ENCODE results near the gene LTB. TPM values are rescaled to one million over a fixed set of nuclear protein-coding genes. Genes with fewer than 3 reads are reported as not detected.

LTB gene
- total and polyA plus RNA-seq, 7 experiments from 2014 or later: 370 to 2,371 (median 728) TPM

- CTCF ChIA-PET: no interaction called here
- Histone ChIP-seq H3K27me3 (ENCODE audit: control insufficient read depth in 2 of 2, insufficient read depth in 2 of 2, low read length in 2 of 2) (no peaks in the 10 kb centered on the region), H3K4me3 (ENCODE audit: low read length) (no peak overlapping the region), H3K4me1 (ENCODE audit: control insufficient read depth in 2 of 2, insufficient read depth in 2 of 2, low read length in 2 of 2) (peaks cover 3 to 8% of the 10 kb centered on the region in 2 donors), H3K27ac (ENCODE audit: low read depth, low read length) (no peak overlapping the region), H3K9me3 (ENCODE audit: control insufficient read depth in 2 of 3, low read length in 3 of 3) (no peaks in the 10 kb centered on the region), H3K36me3 (ENCODE audit: control insufficient read depth in 2 of 3, insufficient read depth in 3 of 3, low read length in 3 of 3) (peaks cover 50 to 92% (median 60%) of the 10 kb centered on the region in 3 experiments)
- Mint-ChIP-seq H3K9me3 (no peaks in the 10 kb centered on the region), H3K36me3 (peaks cover 17 to 56% (median 36%) of the 10 kb centered on the region in 5 donors), H3K27ac (peak overlapping the region in 2 of 9 donors; percentile 61 to 76), H3K27me3 (no peaks in the 10 kb centered on the region), H3K4me3 (no peak overlapping the region), H3K4me1 (peaks cover 29 to 59% (median 44%) of the 10 kb centered on the region in 7 donors)
- POLR2A ChIA-PET: interaction anchor here (1.0 kb wide), 1 partner anchor 16 kb away, joined by 3 read pairs; no protein-coding TSS in a partner anchor
- ATAC-seq (no peak), DNase-seq (no peak)
- intact Hi-C loops (cut with micrococcal nuclease): no loop called here
Observed at GRCh38 chr6:31534011-31534410, 48.2 kb downstream of the LTB start.

- intact Hi-C loops (cut with micrococcal nuclease): no loop called here
- Histone ChIP-seq H3K27me3 (ENCODE audit: control insufficient read depth in 2 of 2, insufficient read depth in 2 of 2, low read length in 2 of 2) (no peaks in the 10 kb centered on the region), H3K4me3 (ENCODE audit: low read length) (no peak overlapping the region), H3K4me1 (ENCODE audit: control insufficient read depth in 2 of 2, insufficient read depth in 2 of 2, low read length in 2 of 2) (peaks cover 0 to 2% of the 10 kb centered on the region in 2 donors), H3K27ac (ENCODE audit: low read depth, low read length) (no peak overlapping the region), H3K9me3 (ENCODE audit: control insufficient read depth in 2 of 3, low read length in 3 of 3) (no peaks in the 10 kb centered on the region), H3K36me3 (ENCODE audit: control insufficient read depth in 2 of 3, insufficient read depth in 3 of 3, low read length in 3 of 3) (peaks cover 47 to 86% (median 54%) of the 10 kb centered on the region in 3 experiments)
- Mint-ChIP-seq H3K36me3 (peaks cover 13 to 52% (median 32%) of the 10 kb centered on the region in 5 donors), H3K9me3 (no peaks in the 10 kb centered on the region), H3K27me3 (no peaks in the 10 kb centered on the region), H3K27ac (peak overlapping the region in 5 of 9 donors; percentile 22 to 81 (median 61)), H3K4me1 (peaks cover 24 to 54% (median 41%) of the 10 kb centered on the region in 7 donors), H3K4me3 (peak overlapping the region in 1 of 10 donors; percentile 19)
- POLR2A ChIA-PET: no interaction called here
- CTCF ChIA-PET: no interaction called here
- no peak for DNase-seq
- no peak for ATAC-seq
Observed at GRCh38 chr6:31533455-31533841, 48.8 kb downstream of the LTB start.

GRCh38 chr6:31532644-31533454 is 49.4 kb downstream of the LTB start:
- H3K9me3 ChIP-seq (ENCODE audit: control insufficient read depth in 2 of 3, low read length in 3 of 3): no peaks in the 10 kb centered on the region
- Mint-ChIP-seq H3K4me3 (peak overlapping the region in 1 of 10 donors; percentile 19), H3K27ac (peak overlapping the region in 7 of 9 donors; percentile 21 to 81 (median 61)), H3K36me3 (peaks cover 10 to 49% (median 32%) of the 10 kb centered on the region in 5 donors), H3K4me1 (peaks cover 21 to 50% (median 38%) of the 10 kb centered on the region in 7 donors), H3K9me3 (no peaks in the 10 kb centered on the region), H3K27me3 (no peaks in the 10 kb centered on the region)
- DNase-seq: no peak
- intact Hi-C loops (cut with micrococcal nuclease): no loop called here
- no peaks in the 10 kb centered on the region for H3K27me3 ChIP-seq (ENCODE audit: control insufficient read depth in 2 of 2, insufficient read depth in 2 of 2, low read length in 2 of 2)
- CTCF ChIA-PET: no interaction called here
- POLR2A ChIA-PET: interaction anchor here (0.9 to 1.0 kb wide), 2 partner anchors 8 to 36 kb away, joined by 3 read pairs; no protein-coding TSS in a partner anchor
- H3K4me1 ChIP-seq (ENCODE audit: control insufficient read depth in 2 of 2, insufficient read depth in 2 of 2, low read length in 2 of 2): no peaks in the 10 kb centered on the region
- H3K27ac ChIP-seq (ENCODE audit: low read depth, low read length): no peak overlapping the region
- no peak for ATAC-seq
- no peak overlapping the region for H3K4me3 ChIP-seq (ENCODE audit: low read length)
- peaks cover 47 to 81% (median 50%) of the 10 kb centered on the region in 3 experiments for H3K36me3 ChIP-seq (ENCODE audit: control insufficient read depth in 2 of 3, insufficient read depth in 3 of 3, low read length in 3 of 3)

GRCh38 chr6:31531771-31532643 is 50.2 kb downstream of the LTB start:
- H3K36me3 Mint-ChIP-seq: peaks cover 10 to 47% (median 32%) of the 10 kb centered on the region in 5 donors
- POLR2A ChIA-PET: interaction anchor here (0.9 to 1.0 kb wide), 2 partner anchors 9 to 37 kb away, joined by 3 read pairs; no protein-coding TSS in a partner anchor
- no peak overlapping the region for H3K27ac ChIP-seq (ENCODE audit: low read depth, low read length)
- DNase-seq (no peak), ATAC-seq (no peak)
- no peaks in the 10 kb centered on the region for H3K27me3 ChIP-seq (ENCODE audit: control insufficient read depth in 2 of 2, insufficient read depth in 2 of 2, low read length in 2 of 2)
- peak overlapping the region in 7 of 9 donors; percentile 6 to 73 (median 42) for H3K27ac Mint-ChIP-seq
- no peak overlapping the region for H3K4me3 Mint-ChIP-seq
- H3K4me1 Mint-ChIP-seq: peaks cover 21 to 44% (median 33%) of the 10 kb centered on the region in 7 donors
- H3K9me3 ChIP-seq (ENCODE audit: control insufficient read depth in 2 of 3, low read length in 3 of 3): no peaks in the 10 kb centered on the region
- CTCF ChIA-PET: interaction anchor here (0.5 to 0.7 kb wide), 3 partner anchors 18 to 235 kb away, joined by 3 to 4 read pairs (median 3); no protein-coding TSS in a partner anchor
- H3K27me3 Mint-ChIP-seq: no peaks in the 10 kb centered on the region
- no peak overlapping the region for H3K4me3 ChIP-seq (ENCODE audit: low read length)
- H3K4me1 ChIP-seq (ENCODE audit: control insufficient read depth in 2 of 2, insufficient read depth in 2 of 2, low read length in 2 of 2): no peaks in the 10 kb centered on the region
- H3K36me3 ChIP-seq (ENCODE audit: control insufficient read depth in 2 of 3, insufficient read depth in 3 of 3, low read length in 3 of 3): peaks cover 47 to 74% (median 50%) of the 10 kb centered on the region in 3 experiments
- intact Hi-C loops (cut with micrococcal nuclease): no loop called here
- no peaks in the 10 kb centered on the region for H3K9me3 Mint-ChIP-seq

- Histone ChIP-seq H3K4me3 (ENCODE audit: low read length) (no peak overlapping the region), H3K27ac (ENCODE audit: low read depth, low read length) (no peak overlapping the region), H3K4me1 (ENCODE audit: control insufficient read depth in 2 of 2, insufficient read depth in 2 of 2, low read length in 2 of 2) (no peaks in the 10 kb centered on the region), H3K27me3 (ENCODE audit: control insufficient read depth in 2 of 2, insufficient read depth in 2 of 2, low read length in 2 of 2) (no peaks in the 10 kb centered on the region), H3K36me3 (ENCODE audit: control insufficient read depth in 2 of 3, insufficient read depth in 3 of 3, low read length in 3 of 3) (peaks cover 45 to 66% (median 47%) of the 10 kb centered on the region in 3 experiments), H3K9me3 (ENCODE audit: control insufficient read depth in 2 of 3, low read length in 3 of 3) (no peaks in the 10 kb centered on the region)
- Mint-ChIP-seq H3K4me3 (no peak overlapping the region), H3K27me3 (no peaks in the 10 kb centered on the region), H3K9me3 (no peaks in the 10 kb centered on the region), H3K36me3 (peaks cover 9 to 42% (median 27%) of the 10 kb centered on the region in 5 donors), H3K4me1 (peaks cover 17 to 37% (median 26%) of the 10 kb centered on the region in 7 donors), H3K27ac (no peak overlapping the region)
- ATAC-seq: no peak
- ChIA-PET POLR2A (no interaction called here), CTCF (interaction anchor here (0.7 kb wide), 2 partner anchors 37 to 236 kb away, joined by 3 read pairs; no protein-coding TSS in a partner anchor)
- no peak for DNase-seq
- intact Hi-C loops (cut with micrococcal nuclease): no loop called here
Observed at GRCh38 chr6:31531162-31531561, 51.1 kb downstream of the LTB start.

- no peak for ATAC-seq
- Mint-ChIP-seq H3K4me1 (peaks cover 12 to 32% (median 21%) of the 10 kb centered on the region in 7 donors), H3K9me3 (no peaks in the 10 kb centered on the region), H3K36me3 (peaks cover 4 to 37% (median 22%) of the 10 kb centered on the region in 5 donors), H3K27ac (no peak overlapping the region), H3K4me3 (no peak overlapping the region), H3K27me3 (no peaks in the 10 kb centered on the region)
- intact Hi-C loops (cut with micrococcal nuclease): no loop called here
- Histone ChIP-seq H3K9me3 (ENCODE audit: control insufficient read depth in 2 of 3, low read length in 3 of 3) (no peaks in the 10 kb centered on the region), H3K4me1 (ENCODE audit: control insufficient read depth in 2 of 2, insufficient read depth in 2 of 2, low read length in 2 of 2) (no peaks in the 10 kb centered on the region), H3K27me3 (ENCODE audit: control insufficient read depth in 2 of 2, insufficient read depth in 2 of 2, low read length in 2 of 2) (no peaks in the 10 kb centered on the region), H3K4me3 (ENCODE audit: low read length) (no peak overlapping the region), H3K36me3 (ENCODE audit: control insufficient read depth in 2 of 3, insufficient read depth in 3 of 3, low read length in 3 of 3) (peaks cover 40 to 61% (median 47%) of the 10 kb centered on the region in 3 experiments), H3K27ac (ENCODE audit: low read depth, low read length) (no peak overlapping the region)
- POLR2A ChIA-PET: no interaction called here
- CTCF ChIA-PET: no interaction called here
- DNase-seq: no peak
Observed at GRCh38 chr6:31530659-31531058, 51.6 kb downstream of the LTB start.
